HG03558 (cell line): Measurements from ENCODE around the gene SCG2.
"Not testable (repeated sequence)": the region's sequence is repeated elsewhere in the genome, so short reads cannot be mapped to it uniquely, and the experiment has no call there.

Source experiments
- ATAC-seq: cut with Tn5 transposase; IDR thresholded peaks from one replicate; pipeline ENCODE4 v1.9.1; 2021; ENCODE audit warnings: moderate number of reproducible peaks; ENCODE audit not compliant: unreplicated experiment; ENCODE audit errors: extremely low read depth

SCG2 gene

GRCh38 chr2:223613017-223613950, 11.1 kb upstream of the SCG2 start:
- ATAC-seq = no peak

DNA sequence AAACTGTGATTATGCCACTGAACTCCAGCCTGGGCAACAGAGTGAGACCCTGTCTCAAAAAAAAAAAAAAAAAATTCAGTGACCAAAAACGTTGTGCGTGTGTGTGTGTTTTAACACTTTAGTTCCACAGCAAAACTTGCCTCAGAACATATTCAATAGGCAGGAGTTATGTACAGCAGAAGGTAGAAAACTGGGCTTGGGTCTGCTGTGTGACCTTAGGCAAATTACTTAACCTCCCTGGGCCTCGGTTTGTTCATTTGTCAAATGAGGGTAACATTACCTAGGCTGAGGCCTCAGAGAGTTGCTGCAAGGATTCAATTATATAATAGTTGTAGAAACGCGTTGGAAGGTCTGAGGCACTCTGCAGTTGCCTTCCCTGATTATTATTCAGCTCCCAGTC, 10.3 kb upstream of the SCG2 start:
- no peak for ATAC-seq

- ATAC-seq = no peak
Observed at GRCh38 chr2:223611061-223611460, 8.9 kb upstream of the SCG2 start.

GRCh38 chr2:223607476-223607875, 5.3 kb upstream of the SCG2 start:
- ATAC-seq = no peak

DNA sequence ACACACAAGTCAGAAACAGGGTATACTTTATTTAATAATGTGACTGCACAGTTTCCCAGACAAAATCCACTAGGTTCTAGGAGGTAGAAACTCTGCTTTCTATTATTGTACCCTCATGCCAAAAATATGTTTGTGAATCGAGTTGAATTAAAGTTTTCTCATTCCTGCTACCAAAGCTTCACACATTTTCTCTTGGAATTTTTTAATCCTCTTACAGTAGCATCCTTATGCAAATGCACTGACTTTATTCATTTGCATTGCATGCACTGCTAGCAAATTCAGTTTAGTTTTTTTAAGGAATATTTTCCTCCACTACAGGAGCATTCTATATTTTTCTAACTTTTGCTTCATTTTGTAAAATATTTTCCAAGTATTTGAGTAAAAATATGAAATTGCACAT, 4.8 kb upstream of the SCG2 start:
- no peak for ATAC-seq

DNA sequence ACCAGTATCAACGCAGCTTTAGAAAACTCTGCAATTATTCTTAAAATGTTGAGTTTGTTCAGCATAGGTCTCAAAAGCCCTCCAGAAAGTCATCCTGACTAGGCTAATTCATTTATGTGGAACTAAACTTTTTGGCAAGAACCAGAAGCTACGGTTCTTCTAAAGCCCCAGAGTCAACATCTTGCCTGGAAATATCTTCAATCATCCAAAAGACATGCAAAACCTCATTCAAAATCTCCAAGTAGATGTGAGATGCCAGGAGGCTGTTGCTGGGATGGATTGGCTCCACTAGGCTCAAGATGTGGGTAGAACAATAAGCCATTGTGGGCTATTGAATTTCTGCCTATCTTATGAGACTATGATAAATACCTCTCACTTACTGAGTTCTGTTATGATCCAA, 2.1 kb upstream of the SCG2 start:
- ATAC-seq = no peak

- ATAC-seq = no peak
Observed at GRCh38 chr2:223602972-223603371, 811 bp upstream of the SCG2 start.

DNA sequence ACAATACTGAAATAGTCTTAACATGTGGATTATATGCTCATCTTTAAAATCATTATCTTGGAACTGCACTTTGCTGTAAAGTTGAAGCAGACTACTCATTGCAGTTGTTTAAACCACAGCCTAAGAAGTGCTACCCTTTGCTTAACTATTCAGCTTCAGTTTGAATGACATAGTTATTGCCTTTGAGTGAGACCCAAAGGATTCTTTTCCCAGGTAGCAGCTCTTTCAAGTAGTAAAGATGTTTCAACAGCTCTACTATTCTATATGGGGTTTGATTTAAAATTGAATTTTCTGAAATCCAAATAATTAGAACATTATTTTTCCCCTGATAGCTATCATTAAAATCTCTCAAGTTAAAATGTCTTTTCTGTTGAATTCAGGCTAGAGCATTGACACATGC, 1.1 kb downstream of the SCG2 start:
- ATAC-seq = no peak

- no peak for ATAC-seq
Observed at GRCh38 chr2:223599640-223600380, 2.4 kb downstream of the SCG2 start.

- no peak for ATAC-seq
Observed at GRCh38 chr2:223598994-223599639, 3.0 kb downstream of the SCG2 start.

- no peak for ATAC-seq
Observed at GRCh38 chr2:223597076-223597475, 5.1 kb downstream of the SCG2 start.

GRCh38 chr2:223596208-223596607, 6.0 kb downstream of the SCG2 start:
- ATAC-seq = no peak

- no peak for ATAC-seq
Observed at GRCh38 chr2:223594831-223595230, 7.3 kb downstream of the SCG2 start.

DNA sequence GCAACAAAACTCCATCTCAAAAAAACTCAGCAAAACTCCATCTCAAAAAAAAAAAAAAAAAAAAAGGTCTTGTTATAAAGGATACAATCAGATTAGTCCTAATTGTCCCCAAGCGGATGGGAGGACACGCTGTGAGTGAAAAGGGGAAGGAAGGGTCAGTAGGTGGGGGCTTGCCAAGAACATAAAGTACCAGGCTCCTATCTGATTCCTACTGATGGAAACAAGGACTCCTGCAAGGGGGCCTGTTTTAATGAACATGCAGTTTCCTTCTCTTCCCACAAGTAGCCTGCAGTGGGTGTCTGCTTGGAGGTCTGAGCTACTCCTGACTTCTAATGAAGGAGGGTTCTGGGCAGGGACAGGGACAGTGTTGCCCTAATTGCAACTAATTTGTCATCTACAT, 7.9 kb downstream of the SCG2 start:
- no peak for ATAC-seq

GRCh38 chr2:223592689-223593088, 9.5 kb downstream of the SCG2 start:
- not testable (repeated sequence) for ATAC-seq

- ATAC-seq = no peak
Observed at GRCh38 chr2:223591596-223591995, 10.6 kb downstream of the SCG2 start.

DNA sequence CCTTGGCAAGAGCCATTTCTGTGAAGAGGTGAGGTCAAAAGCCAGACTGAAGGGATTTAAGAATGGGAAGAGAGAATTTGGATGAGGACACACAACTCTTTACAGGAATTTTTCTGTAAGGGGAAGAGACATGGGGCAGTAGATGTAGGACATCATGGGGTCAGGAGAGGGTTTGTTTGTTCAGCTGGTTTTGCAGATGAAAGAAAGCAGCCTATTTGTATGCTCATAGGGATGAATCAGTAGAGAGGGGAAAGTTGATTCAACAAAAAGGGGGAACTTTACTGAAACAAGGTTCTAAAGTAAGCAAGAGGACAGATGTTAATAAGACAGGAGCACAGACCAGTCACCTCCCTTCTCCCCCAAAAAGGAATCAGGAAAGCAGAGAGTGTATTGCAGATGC, 11.2 kb downstream of the SCG2 start:
- ATAC-seq = no peak

GRCh38 chr2:223589901-223590300, 12.3 kb downstream of the SCG2 start:
- no peak for ATAC-seq

- ATAC-seq = no peak
Observed at GRCh38 chr2:223588251-223588650, 13.9 kb downstream of the SCG2 start.

- ATAC-seq = no peak
Observed at GRCh38 chr2:223587301-223587700, 14.9 kb downstream of the SCG2 start.

- ATAC-seq = no peak
Observed at GRCh38 chr2:223586261-223586660, 15.9 kb downstream of the SCG2 start.
